ENCODE data around the gene RAB33B. TPM values are rescaled to one million over a fixed set of nuclear protein-coding genes. Genes with fewer than 3 reads are reported as not detected.

The RAB33B gene
- total and polyA plus RNA-seq, 8 donors: 1.2 to 19.6 (median 4.1) TPM; not detected in 1

DNA sequence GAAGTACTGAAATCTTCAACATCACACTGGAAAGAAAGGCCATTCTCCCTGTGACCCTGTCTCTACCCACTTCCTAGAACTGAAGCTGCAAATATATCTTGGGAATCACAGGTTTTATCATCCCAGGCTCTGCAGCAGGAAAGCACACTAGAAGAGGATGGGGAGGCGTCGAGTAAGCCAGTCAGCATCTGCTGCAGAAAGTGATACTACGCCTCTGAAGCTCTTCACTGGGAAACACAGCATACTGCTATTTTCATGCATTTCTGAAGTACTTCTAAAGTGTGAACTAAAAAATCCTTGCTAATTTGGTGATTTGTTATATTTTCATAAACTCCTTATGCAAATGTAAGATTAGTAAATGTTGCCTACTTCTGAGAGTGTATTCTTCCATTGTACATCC, 29.1 kb downstream of the RAB33B start:
- intact Hi-C loops (cut with DNase I; ENCODE audit: low total_unique reads): no loop called here
- Histone ChIP-seq H3K27ac (no peak overlapping the region), H3K9me3 (no peaks in the 10 kb centered on the region), H3K27me3 (no peaks in the 10 kb centered on the region), H3K36me3 (no peaks in the 10 kb centered on the region), H3K4me1 (peaks cover 0 to 7% (median 2%) of the 10 kb centered on the region in 4 donors), H3K4me3 (no peak overlapping the region)
- TF ChIP-seq, protein P1, sequence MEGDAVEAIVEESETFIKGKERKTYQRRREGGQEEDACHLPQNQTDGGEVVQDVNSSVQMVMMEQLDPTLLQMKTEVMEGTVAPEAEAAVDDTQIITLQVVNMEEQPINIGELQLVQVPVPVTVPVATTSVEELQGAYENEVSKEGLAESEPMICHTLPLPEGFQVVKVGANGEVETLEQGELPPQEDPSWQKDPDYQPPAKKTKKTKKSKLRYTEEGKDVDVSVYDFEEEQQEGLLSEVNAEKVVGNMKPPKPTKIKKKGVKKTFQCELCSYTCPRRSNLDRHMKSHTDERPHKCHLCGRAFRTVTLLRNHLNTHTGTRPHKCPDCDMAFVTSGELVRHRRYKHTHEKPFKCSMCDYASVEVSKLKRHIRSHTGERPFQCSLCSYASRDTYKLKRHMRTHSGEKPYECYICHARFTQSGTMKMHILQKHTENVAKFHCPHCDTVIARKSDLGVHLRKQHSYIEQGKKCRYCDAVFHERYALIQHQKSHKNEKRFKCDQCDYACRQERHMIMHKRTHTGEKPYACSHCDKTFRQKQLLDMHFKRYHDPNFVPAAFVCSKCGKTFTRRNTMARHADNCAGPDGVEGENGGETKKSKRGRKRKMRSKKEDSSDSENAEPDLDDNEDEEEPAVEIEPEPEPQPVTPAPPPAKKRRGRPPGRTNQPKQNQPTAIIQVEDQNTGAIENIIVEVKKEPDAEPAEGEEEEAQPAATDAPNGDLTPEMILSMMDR (IDR thresholded peaks at IDR 0.05): no peak
- TF ChIP-seq EP300 (IDR thresholded peaks at IDR 0.05) (no peak), POLR2AphosphoS5 (IDR thresholded peaks at IDR 0.05) (no peak), POLR2A (IDR thresholded peaks at IDR 0.05) (no peak)
- 94 to 98% (median 96%) methylated on average over 3 of the region's 3 CpGs for WGBS, 5 donors
- no peak for DNase-seq

DNA sequence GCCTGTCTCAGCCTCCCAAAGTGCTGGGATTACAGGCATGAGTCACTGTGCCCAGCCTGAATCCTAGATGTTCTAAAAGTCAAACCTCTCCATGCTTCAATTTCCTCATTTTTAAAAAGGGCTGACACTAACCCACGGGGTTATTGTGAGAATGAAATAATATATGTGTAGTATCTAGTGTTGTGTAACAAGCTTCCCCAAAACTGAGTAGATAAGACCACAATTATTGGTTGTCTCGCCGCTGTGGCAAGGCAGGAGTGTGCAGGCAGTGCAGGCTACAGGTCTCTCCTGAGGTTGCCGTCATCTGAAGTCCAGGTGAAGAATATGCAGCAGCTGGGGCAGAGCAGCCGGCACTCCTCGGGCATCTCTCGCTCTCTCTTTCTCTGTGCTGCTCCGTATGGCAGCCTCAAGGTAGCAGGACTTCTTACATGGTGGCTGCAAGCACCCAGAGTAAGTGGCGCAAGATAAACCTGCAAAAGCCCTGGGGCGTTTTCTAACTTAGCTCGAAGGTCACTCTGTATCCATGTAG, 30.9 kb downstream of the RAB33B start:
- TF ChIP-seq POLR2A (IDR thresholded peaks at IDR 0.05): no peak
- TF ChIP-seq, protein P1 (IDR thresholded peaks at IDR 0.05): no peak
- DNase-seq: no peak
- H3K36me3 ChIP-seq: no peaks in the 10 kb centered on the region
- no peak overlapping the region for H3K27ac ChIP-seq
- intact Hi-C loops (cut with DNase I; ENCODE audit: low total_unique reads): no loop called here
- WGBS, 5 donors: 46 to 69% (median 61%) methylated on average over 11 of the region's 11 CpGs
- H3K4me3 ChIP-seq: no peak overlapping the region
- H3K9me3 ChIP-seq: no peaks in the 10 kb centered on the region
- no peaks in the 10 kb centered on the region for H3K27me3 ChIP-seq
- peaks cover 0 to 7% (median 2%) of the 10 kb centered on the region in 4 donors for H3K4me1 ChIP-seq

DNA sequence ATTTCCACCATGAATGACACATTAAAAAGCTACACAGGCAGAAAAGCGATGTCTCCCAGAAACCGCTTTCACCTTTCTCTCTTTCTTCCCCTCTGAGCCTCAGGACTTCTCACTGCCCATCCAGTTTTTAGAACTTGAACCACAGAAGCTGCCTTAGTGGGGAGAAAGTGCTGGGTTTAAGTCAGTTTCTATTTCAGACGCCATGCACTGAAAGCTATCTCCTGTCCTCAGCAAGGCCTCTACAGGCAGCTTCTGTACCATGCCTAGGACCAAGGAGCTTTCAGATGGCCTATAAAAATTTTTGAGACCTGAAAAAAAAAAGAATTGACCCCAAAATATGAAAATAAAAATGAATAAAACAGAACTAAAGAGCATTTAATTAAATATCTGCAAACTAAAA, 34.5 kb downstream of the RAB33B start:
- Histone ChIP-seq H3K4me3 (no peak overlapping the region), H3K36me3 (no peaks in the 10 kb centered on the region), H3K9me3 (no peaks in the 10 kb centered on the region), H3K27me3 (no peaks in the 10 kb centered on the region), H3K27ac (no peak overlapping the region), H3K4me1 (no peaks in the 10 kb centered on the region)
- intact Hi-C loops (cut with DNase I; ENCODE audit: low total_unique reads): no loop called here
- 84 to 93% (median 88%) methylated on average over 3 of the region's 3 CpGs for WGBS, 5 donors
- TF ChIP-seq POLR2AphosphoS5 (IDR thresholded peaks at IDR 0.05) (no peak), POLR2A (IDR thresholded peaks at IDR 0.05) (no peak), EP300 (IDR thresholded peaks at IDR 0.05) (no peak)
- TF ChIP-seq, protein P1 (IDR thresholded peaks at IDR 0.05): no peak
- no peak for DNase-seq

DNA sequence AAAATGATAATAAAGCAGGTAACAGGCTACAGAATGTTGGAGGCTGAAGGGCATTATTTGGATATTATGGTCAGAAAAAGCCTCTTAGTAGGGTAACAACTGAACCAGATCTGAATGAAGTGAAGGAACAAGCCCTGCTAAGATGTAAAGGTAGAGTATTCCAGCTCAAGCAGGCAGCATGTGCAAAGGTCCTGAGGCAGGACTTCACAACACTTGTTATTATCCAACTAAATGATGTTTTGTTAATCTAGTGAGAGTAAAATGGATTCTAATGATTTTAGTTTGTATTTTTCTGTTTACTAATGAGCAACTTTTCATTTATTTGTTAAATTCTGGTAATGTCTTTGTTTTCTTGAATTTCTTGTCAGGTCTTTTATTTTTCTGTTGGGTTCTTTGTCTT, 35.7 kb downstream of the RAB33B start:
- DNase-seq: no peak
- intact Hi-C loops (cut with DNase I; ENCODE audit: low total_unique reads): loop anchor here (10.0 kb wide), 1 partner anchor 145 kb away; no protein-coding TSS in a partner anchor
- H3K36me3 ChIP-seq: no peaks in the 10 kb centered on the region
- no peak overlapping the region for H3K4me3 ChIP-seq
- H3K27me3 ChIP-seq: no peaks in the 10 kb centered on the region
- no peak for TF ChIP-seq POLR2A (IDR thresholded peaks at IDR 0.05)
- TF ChIP-seq, protein P1 (IDR thresholded peaks at IDR 0.05): no peak
- no peak for TF ChIP-seq EP300 (IDR thresholded peaks at IDR 0.05)
- TF ChIP-seq POLR2AphosphoS5 (IDR thresholded peaks at IDR 0.05): no peak
- no peaks in the 10 kb centered on the region for H3K4me1 ChIP-seq
- no peak overlapping the region for H3K27ac ChIP-seq
- no peaks in the 10 kb centered on the region for H3K9me3 ChIP-seq

Data from stomach (tissue), 9 donors.